Activated naive CD8-positive, alpha-beta T cell treated with anti-CD3 and anti-CD28 coated beads for 36 hours (primary cell): ENCODE results near the gene RAET1E. TPM values are rescaled to one million over a fixed set of nuclear protein-coding genes. Genes with fewer than 3 reads are reported as not detected.
"Not testable (repeated sequence)": the region's sequence is repeated elsewhere in the genome, so short reads cannot be mapped to it uniquely, and the experiment has no call there.

Experiments
- DNase-seq: peaks from one replicate; pipeline ENCODE4 v3.0.0; 2021
- H3K27ac Mint-ChIP-seq: one replicate; pipeline ENCODE4 v1.8.0; 2022; ENCODE audit warnings: mild to moderate bottlenecking, moderate library complexity, mixed read lengths
- H3K27me3 Mint-ChIP-seq: one replicate; pipeline ENCODE4 v1.8.0; 2022; ENCODE audit warnings: mild to moderate bottlenecking, mixed read lengths
- H3K36me3 Mint-ChIP-seq: one replicate; pipeline ENCODE4 v1.8.0; 2021; ENCODE audit warnings: mild to moderate bottlenecking, mixed read lengths
- H3K4me1 Mint-ChIP-seq: one replicate; pipeline ENCODE4 v1.8.0; 2021; ENCODE audit warnings: mixed read lengths
- H3K4me3 Mint-ChIP-seq: one replicate; pipeline ENCODE4 v1.8.0; 2022; ENCODE audit warnings: mild to moderate bottlenecking, moderate library complexity, mixed read lengths
- H3K9me3 Mint-ChIP-seq: one replicate; pipeline ENCODE4 v1.8.0; 2022; ENCODE audit warnings: mixed read lengths
- total RNA-seq, 2 experiments: library from RNA; stranded (reverse); gene quantifications; one replicate each; pipeline ENCODE4 v1.2.3, GENCODE V29; 2021

Gene RAET1E
- total RNA-seq, 2 experiments from 2014 or later = not detected

DNA sequence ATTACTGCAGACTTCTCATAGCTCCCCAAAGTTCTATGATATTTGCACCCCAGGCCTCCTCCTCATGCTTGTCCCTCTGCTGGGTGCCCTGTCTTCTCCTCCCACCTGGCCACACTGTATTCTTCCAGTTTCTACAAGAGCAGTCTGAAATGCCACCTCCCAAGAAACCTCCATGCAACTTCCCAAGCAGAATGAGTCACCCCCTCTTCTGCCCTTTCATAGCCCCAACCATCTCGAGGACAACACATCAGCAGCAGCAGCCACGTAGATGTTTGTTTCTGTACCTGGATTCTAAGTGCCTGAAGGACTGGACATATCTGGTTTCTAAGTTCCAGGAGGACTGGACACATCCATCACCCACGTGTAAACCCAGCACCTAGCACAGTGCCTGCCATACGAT is 37.3 kb upstream of the RAET1E start:
- no peak overlapping the region for H3K27ac Mint-ChIP-seq
- H3K27me3 Mint-ChIP-seq = peaks cover 95% of the 10 kb centered on the region
- peaks cover 25% of the 10 kb centered on the region for H3K4me1 Mint-ChIP-seq
- DNase-seq = no peak
- no peak overlapping the region for H3K4me3 Mint-ChIP-seq
- no peaks in the 10 kb centered on the region for H3K9me3 Mint-ChIP-seq
- no peaks in the 10 kb centered on the region for H3K36me3 Mint-ChIP-seq

DNA sequence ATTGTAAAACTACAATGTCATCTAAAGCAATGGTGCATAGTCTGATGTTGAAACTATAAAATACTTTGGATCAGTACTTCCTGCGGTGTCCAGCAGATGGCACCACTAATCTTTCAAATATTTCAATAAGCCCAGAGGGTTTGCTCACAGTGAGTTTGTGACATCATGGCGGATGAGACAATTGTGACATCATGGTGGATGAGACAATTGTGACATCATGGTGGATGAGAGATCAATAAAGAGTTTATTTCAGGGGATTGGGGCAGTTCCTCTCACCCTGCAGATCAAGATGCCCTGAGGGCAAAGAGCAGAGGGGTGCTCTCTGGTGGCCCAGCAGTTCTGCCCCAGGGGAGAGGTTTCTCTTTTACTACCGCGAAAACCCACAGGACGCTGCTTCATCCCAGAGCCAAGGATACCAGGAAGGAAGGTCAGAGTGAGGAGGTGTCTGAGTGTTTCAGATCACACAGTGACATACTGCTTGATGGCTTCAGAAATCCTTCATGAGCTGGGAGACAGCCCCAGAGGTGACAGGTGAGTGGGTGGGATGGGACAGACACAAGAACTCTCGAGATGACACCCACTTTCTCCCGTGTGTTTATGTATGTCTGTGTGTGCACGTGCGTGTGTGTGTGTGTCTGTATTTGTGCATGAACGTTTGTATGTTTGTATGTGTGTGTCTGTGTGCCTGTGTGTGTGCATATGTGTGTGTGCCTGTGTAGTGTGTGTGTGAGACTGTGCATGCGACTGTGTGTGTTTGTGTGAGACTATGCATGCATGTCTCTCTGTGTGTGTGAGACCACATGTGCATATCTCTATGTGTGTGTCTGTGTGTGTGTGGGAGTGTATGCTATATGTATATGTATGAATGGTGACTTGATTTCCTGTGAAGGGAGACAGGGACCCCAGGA is 36.6 kb upstream of the RAET1E start:
- no peaks in the 10 kb centered on the region for H3K36me3 Mint-ChIP-seq
- peak; percentile 60 for DNase-seq
- H3K4me3 Mint-ChIP-seq = no peak overlapping the region
- peaks cover 95% of the 10 kb centered on the region for H3K27me3 Mint-ChIP-seq
- peaks cover 17% of the 10 kb centered on the region for H3K4me1 Mint-ChIP-seq
- H3K9me3 Mint-ChIP-seq = no peaks in the 10 kb centered on the region
- H3K27ac Mint-ChIP-seq = no peak overlapping the region

DNA sequence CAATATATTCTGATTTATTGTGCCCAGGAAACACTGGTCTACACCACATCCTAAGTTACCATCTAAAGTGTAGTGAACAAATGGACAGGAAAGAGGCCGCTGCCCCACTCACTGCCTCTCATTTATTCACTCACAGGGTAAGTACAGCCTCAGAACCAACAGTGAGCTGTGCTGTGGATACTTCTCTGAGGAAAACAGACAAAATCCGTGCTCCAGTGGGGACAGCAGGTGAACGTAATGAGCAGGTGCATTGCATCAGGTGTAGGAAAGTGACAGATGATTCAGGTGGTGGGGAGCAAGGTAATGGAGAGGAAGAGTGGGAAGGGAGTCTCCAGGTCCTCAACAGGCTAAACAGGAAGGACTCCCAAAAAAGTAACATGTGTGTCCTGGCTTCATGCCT is 35.5 kb upstream of the RAET1E start:
- H3K4me1 Mint-ChIP-seq = peaks cover 10% of the 10 kb centered on the region
- H3K27ac Mint-ChIP-seq = no peak overlapping the region
- no peak overlapping the region for H3K4me3 Mint-ChIP-seq
- H3K9me3 Mint-ChIP-seq = no peaks in the 10 kb centered on the region
- peaks cover 95% of the 10 kb centered on the region for H3K27me3 Mint-ChIP-seq
- DNase-seq = no peak
- H3K36me3 Mint-ChIP-seq = no peaks in the 10 kb centered on the region

DNA sequence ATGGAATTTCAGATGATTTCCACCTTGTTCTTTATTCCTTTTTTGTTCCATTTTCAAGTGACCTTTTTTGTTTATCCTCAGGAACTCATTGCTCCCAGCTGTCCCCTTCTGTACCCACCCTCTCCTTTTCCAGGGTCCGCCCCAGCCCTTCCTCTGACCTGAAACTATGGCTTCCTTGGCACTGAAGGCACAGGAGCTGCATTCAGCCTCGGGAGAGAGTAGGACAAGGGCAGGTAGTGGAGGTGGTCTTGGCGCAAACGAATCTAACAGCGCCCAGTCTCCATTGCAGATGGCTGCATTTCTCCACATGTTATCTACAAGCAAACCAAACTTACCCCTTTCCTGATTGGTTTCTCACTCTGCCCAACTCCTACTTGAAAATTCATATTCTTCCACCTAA is 35.1 kb upstream of the RAET1E start:
- H3K4me3 Mint-ChIP-seq = no peak overlapping the region
- H3K9me3 Mint-ChIP-seq = no peaks in the 10 kb centered on the region
- H3K27ac Mint-ChIP-seq = no peak overlapping the region
- peaks cover 8% of the 10 kb centered on the region for H3K4me1 Mint-ChIP-seq
- no peak for DNase-seq
- H3K36me3 Mint-ChIP-seq = no peaks in the 10 kb centered on the region
- peaks cover 95% of the 10 kb centered on the region for H3K27me3 Mint-ChIP-seq

DNA sequence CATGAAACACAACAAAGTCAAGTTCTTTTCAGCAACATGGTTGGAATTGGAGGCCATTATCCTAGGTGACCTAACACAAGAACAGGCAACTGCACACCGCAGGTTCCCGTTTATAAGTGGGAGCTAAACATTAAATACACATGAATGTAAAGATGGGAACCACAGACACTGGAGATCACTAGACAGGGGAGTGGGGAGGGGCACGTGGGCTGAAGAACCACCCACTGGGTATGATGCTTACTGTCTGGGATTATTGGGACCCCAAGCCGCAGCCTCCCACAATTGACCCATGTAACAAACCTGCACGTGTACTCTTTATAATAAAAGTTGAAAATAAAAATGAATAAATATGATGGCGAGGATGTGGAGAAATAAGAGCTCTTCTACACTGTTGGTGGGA is 33.6 kb upstream of the RAET1E start:
- Mint-ChIP-seq H3K9me3 (no peaks in the 10 kb centered on the region), H3K4me1 (peaks cover 7% of the 10 kb centered on the region), H3K36me3 (no peaks in the 10 kb centered on the region), H3K27ac (no peak overlapping the region), H3K27me3 (peaks cover 92% of the 10 kb centered on the region), H3K4me3 (no peak overlapping the region)
- no peak for DNase-seq

DNA sequence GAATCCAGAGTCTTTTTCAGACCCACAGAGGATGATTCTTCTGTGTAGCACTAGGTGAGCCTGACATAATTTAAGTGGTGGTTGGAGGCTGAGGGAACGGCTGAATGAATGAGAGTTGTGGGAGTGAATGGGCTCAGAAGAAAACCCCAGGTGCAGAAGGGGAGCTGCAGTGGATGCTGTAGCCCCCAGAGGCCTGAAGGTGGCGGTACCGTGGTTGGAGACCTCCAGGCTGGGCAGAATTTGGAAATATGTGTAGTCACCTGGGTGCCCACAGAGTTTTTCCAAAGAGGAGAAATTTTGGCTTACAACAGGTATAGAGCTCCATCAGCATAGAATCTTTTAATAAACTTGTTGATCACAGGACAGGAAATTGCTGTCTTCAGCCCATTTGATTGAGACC is 31.5 kb upstream of the RAET1E start:
- H3K4me3 Mint-ChIP-seq = no peak overlapping the region
- H3K9me3 Mint-ChIP-seq = no peaks in the 10 kb centered on the region
- DNase-seq = no peak
- peaks cover 5% of the 10 kb centered on the region for H3K4me1 Mint-ChIP-seq
- H3K36me3 Mint-ChIP-seq = no peaks in the 10 kb centered on the region
- H3K27me3 Mint-ChIP-seq = peaks cover 90% of the 10 kb centered on the region
- no peak overlapping the region for H3K27ac Mint-ChIP-seq

DNA sequence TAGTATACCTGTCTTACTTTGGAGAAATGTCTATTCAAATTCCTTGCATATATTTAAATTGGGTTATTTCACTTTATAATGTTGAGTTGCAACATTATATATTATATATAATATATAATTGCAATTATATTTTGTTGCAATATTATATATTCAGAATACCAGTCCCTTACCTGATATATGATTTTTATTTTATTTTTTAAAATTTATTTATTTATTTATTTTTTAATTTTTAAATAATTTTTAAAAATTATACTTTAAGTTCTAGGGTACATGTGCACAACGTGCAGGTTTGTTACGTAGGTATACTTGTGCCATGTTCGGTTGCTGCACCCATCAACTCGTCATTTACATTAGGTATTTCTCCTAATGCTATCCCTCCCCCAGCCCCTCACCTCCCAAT is 29.1 kb upstream of the RAET1E start:
- peaks cover 92% of the 10 kb centered on the region for H3K27me3 Mint-ChIP-seq
- H3K36me3 Mint-ChIP-seq, H3K27ac Mint-ChIP-seq, DNase-seq, H3K4me3 Mint-ChIP-seq, H3K9me3 Mint-ChIP-seq: not testable (repeated sequence)
- H3K4me1 Mint-ChIP-seq = peaks cover 15% of the 10 kb centered on the region

DNA sequence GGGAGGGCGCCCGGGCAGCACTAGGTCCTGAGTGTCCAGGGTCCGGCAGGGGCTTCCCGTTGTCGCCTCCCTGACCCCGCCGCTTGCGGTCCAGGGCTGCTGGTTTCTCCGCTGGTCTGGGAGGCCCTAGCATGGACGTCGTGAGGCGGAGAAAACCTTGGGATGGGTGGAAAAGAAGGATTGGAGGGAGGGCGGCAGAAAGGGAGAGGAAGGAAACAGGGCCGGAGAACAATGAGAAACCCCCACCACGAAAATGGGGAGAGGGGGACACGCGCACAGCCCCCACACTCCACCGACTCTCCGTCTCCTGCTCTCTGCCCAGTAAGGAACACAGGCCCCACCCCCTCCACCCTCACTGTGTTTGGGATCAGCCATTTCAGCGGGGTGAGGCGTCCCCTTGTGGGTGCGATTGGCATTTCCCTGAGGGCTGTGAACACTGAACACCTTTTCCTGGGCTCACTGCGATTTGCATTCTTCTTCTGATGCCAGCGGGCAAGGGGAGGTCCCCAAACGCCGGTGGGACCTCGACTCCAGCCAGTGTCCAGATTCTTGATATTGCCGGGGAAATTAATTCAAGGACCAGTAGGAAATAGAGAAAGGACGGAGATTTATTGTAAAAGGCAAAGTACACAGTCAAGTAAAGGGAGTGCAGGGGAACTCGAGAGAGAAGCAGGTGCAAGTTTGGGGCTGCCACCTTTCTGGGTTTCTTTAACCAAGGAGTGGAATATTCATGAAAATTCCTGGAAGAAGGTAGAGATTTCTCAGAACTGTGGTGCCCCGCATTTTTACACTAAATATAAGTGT is 28.3 kb upstream of the RAET1E start:
- Mint-ChIP-seq H3K9me3 (no peaks in the 10 kb centered on the region), H3K27ac (no peak overlapping the region), H3K4me3 (peak overlapping the region; percentile 56), H3K27me3 (peaks cover 93% of the 10 kb centered on the region), H3K36me3 (no peaks in the 10 kb centered on the region), H3K4me1 (peaks cover 15% of the 10 kb centered on the region)
- peak; percentile 79 for DNase-seq

DNA sequence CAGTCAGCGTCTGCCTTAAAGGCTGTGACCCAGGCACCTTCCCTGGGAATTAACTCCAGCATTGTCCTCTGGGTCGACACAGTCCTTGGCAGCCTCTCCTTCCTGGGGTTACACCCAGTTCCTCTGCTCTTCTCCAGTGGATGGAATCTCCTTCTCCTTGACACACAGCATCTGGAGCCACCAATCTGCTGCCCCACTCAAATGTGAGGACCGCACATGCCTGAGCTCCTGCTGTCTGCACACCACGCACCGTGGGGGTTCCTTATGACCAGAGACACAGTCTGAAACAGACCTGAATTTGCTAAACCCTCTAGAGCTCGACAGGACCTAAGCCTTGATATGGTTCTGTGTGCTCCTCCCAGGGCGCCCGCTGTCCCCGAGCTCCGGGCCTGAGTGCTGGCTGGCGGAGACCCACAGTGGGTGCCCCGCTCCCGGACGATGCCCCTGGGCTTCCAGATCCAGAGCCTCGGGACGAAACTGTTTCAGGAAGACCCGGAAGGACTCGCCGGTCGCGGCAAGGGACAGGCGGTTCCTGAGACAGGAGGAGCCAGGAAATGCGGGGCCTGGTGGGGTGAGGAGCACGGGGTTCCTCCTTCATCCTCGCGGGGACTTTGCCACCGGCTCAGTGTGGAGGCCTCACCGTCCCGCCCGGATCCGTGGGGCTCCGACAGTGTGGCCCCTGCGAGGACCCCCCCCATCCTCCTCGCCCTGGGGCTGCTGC is 27.5 kb upstream of the RAET1E start:
- H3K4me1 Mint-ChIP-seq = peaks cover 15% of the 10 kb centered on the region
- no peak overlapping the region for H3K27ac Mint-ChIP-seq
- no peaks in the 10 kb centered on the region for H3K36me3 Mint-ChIP-seq
- H3K9me3 Mint-ChIP-seq = no peaks in the 10 kb centered on the region
- H3K27me3 Mint-ChIP-seq = peaks cover 94% of the 10 kb centered on the region
- no peak overlapping the region for H3K4me3 Mint-ChIP-seq
- no peak for DNase-seq

DNA sequence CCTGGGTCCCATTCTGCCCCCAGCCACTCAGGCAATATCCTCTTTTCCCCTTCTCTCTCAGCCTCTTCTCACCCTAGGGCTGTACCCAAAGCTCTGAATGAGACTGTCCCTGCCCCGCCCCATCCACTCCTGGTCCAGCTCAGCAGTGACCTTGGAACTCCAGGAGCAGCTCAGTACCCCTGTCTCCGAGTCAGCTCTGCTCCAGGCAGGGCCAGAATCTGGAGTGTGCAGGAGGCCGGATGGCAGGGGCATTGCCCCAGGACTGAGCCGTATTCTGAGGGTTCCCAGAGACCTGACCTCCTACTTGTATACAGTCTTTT is 27.0 kb upstream of the RAET1E start:
- Mint-ChIP-seq H3K27me3 (peaks cover 94% of the 10 kb centered on the region), H3K36me3 (no peaks in the 10 kb centered on the region), H3K4me1 (peaks cover 15% of the 10 kb centered on the region), H3K4me3 (no peak overlapping the region), H3K27ac (no peak overlapping the region), H3K9me3 (no peaks in the 10 kb centered on the region)
- DNase-seq = no peak

DNA sequence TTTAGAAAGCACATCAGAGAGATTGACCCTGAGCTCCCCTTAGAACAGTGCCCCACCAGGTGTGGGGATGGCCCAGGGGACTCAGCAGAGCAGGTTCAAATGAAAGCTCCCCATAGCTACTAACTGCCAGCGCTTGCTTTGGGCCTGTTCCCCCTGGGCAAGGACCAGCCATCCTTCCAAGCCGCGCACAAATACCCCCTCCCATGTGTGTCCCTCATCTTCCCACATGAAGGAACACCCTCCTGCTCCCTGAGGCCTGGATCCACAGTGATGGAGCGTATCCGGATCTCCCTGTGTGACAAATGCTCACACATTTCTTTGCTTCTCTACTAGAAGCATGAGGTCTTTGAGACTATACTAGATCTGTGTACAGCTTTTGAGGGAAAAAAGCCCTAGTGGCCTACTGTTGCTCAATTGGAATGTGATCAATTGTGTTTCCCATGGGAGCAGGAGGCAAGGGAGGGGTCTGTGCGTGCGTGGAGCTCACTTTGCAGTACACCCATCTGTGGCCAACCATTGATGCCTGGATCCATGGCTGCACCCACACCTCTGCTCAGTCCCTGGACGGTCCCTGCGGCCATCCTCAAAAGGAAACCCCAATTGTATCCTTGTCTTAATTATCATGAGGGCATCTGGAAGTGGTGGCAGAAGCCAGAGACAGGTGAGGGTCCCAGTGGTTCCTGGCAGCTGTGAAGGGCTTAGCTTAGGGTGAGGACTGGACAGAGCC is 26.5 kb upstream of the RAET1E start:
- H3K4me3 Mint-ChIP-seq = no peak overlapping the region
- H3K9me3 Mint-ChIP-seq = no peaks in the 10 kb centered on the region
- no peak overlapping the region for H3K27ac Mint-ChIP-seq
- no peaks in the 10 kb centered on the region for H3K36me3 Mint-ChIP-seq
- H3K27me3 Mint-ChIP-seq = peaks cover 89% of the 10 kb centered on the region
- peaks cover 15% of the 10 kb centered on the region for H3K4me1 Mint-ChIP-seq
- no peak for DNase-seq

DNA sequence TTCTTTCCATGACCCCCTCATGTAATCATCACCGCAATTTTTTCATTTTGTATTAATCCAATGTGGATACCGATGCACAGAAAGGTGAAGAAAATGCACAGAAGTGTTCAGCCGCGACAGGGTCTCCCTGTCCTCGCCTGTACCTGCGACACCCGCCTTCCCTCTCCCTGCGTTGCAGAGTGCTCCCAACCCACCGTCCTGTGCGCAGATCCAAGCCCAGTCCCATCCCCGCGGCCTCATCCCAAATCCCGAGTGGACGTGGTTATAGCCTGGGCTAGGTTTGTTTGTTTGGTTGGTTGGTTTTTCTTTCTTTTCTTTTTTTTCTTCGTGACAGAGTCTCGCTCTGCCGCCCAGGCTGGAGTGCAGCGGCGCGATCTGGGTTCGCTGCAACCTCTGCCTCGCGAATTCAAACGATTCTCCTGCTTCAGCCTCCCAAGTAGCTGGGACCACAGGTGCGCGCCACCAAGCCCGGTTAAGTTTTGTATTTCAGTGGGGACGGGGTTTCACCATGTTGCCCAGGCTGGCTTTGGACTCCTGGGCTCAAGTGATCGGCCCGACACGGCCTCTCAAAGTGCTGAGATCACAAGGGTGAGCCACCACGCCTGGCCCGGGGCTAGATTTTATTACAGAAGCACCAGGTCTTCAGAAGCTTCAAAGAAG is 25.5 kb upstream of the RAET1E start:
- no peak for DNase-seq
- peaks cover 85% of the 10 kb centered on the region for H3K27me3 Mint-ChIP-seq
- peaks cover 15% of the 10 kb centered on the region for H3K4me1 Mint-ChIP-seq
- H3K4me3 Mint-ChIP-seq = peak overlapping the region; percentile 66
- no peaks in the 10 kb centered on the region for H3K9me3 Mint-ChIP-seq
- no peaks in the 10 kb centered on the region for H3K36me3 Mint-ChIP-seq
- H3K27ac Mint-ChIP-seq = no peak overlapping the region

DNA sequence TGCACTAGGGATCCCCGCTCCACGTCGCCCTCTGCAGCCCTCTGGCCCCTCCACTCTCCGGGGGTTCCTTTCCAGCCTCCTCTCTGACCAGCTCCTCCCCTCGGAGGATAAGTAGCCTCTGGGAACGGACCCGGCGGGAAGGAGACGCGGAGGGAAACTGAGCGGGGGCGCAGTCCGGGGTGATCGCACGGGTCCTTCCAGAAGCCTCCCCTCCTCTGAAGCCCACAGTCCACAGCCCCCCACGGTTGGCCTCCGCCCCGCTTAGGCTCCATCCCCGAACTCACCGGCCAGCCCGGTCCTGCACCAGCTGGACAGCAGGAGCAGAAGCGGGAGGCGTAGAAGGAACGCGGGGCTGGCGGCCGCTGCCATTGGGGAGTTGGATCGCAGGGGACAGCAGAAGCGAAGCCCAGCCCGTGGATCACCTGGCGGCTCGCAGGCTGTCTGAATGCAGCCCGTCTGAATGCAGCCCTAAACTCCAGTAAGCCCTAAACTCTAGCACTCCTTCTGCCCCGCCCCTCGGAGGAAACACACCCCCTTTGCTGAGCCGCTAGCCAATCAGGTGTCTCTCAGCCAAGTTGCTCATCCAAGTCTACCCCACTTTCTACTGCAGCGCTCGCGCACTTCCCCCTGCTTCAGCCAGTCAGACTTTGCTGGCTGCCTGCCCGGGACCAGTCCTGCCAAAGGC is 24.9 kb upstream of the RAET1E start, which contains the start of gene RAET1G:
RAET1G (minus strand) TSS at position 480 of the 685 bp plus-strand sequence; CDS start at position 369, 111 bp downstream.
- DNase-seq = peak; percentile 85
- H3K36me3 Mint-ChIP-seq = no peaks in the 10 kb centered on the region
- no peak within 1 kb of the TSS for H3K27ac Mint-ChIP-seq
- peaks cover 80% of the 10 kb centered on the region for H3K27me3 Mint-ChIP-seq
- peaks cover 15% of the 10 kb centered on the region for H3K4me1 Mint-ChIP-seq
- H3K4me3 Mint-ChIP-seq = peak within 1 kb of the TSS; percentile 66
- H3K9me3 Mint-ChIP-seq = no peaks in the 10 kb centered on the region

DNA sequence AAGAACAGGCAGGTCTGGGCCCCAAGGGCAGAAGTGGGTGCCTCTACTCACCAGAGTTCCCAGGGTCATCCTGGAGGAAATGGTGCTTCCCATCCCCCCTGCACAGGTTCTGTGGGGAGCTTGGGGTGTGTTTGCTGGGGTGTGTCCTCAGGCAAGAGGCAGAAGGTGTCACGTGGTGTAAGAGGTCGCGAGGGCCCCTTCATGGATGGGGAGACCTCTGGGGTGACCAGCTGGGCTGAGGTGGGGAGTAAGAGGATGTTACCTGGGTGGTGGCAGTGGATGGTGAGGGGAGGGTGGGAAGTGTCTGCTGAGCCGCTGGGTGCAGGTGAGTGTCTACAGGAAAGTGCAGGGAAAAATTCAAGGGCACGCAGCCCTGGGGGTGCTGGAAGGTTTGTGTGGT is 24.2 kb upstream of the RAET1E start:
- H3K4me1 Mint-ChIP-seq = peaks cover 17% of the 10 kb centered on the region
- not testable (repeated sequence) for DNase-seq, H3K27ac Mint-ChIP-seq, H3K36me3 Mint-ChIP-seq, H3K9me3 Mint-ChIP-seq
- H3K27me3 Mint-ChIP-seq = peaks cover 73% of the 10 kb centered on the region
- peak overlapping the region; percentile 42 for H3K4me3 Mint-ChIP-seq
